ENCODE data around the gene CAMK2B.

- TF ChIP-seq CTCF (IDR thresholded peaks at IDR 0.05; ENCODE audit: low read length): no peak
- no peak for TF ChIP-seq EZH2 (IDR thresholded peaks at IDR 0.05; ENCODE audit: borderline replicate concordance, low read length)
Observed at GRCh38 chr7:44294325-44295069, 30.9 kb downstream of the CAMK2B start.
